Measurements from ENCODE around the gene TOMM5. TPM values are rescaled to one million over a fixed set of nuclear protein-coding genes. Genes with fewer than 3 reads are reported as not detected.

Gene TOMM5
- total RNA-seq, 1 donor from 2014 or later = 77.8 TPM

- intact Hi-C loops (cut with micrococcal nuclease) = no loop called here
- POLR2A ChIA-PET = no interaction called here
- no peaks in the 10 kb centered on the region for H3K9me3 Mint-ChIP-seq
Observed at GRCh38 chr9:37636511-37637448, 44.4 kb upstream of the TOMM5 start.

DNA sequence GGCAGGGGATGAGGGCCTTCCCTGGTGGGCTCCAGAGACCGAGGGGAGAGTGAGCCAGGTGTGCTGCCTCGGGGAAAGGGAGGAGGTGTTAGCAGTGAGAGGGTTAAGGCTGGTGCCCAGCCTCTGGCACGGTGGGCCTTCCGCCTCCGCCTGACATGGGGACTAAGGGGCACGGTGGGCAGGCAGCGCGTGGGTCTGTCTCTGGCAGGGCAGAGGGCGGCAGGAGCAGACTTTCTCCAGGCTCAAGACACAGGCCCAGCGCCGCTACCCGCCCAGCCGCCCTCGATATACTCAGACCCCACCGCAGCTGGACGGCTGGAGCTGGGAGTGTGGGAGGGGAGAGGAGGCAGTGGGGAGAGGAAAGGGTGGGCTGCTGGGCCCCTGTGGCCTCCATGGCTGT is 43.4 kb upstream of the TOMM5 start:
- DNase-seq (no peak), ATAC-seq (ENCODE audit: low read depth) (no peak)
- no peak for TF ChIP-seq CTCF (IDR thresholded peaks at IDR 0.05)
- H3K4me1 Mint-ChIP-seq = no peaks in the 10 kb centered on the region
- ChIA-PET POLR2A (no interaction called here), CTCF (no interaction called here)
- H3K4me3 Mint-ChIP-seq = no peak overlapping the region
- H3K27ac Mint-ChIP-seq = no peak overlapping the region
- no peaks in the 10 kb centered on the region for H3K36me3 Mint-ChIP-seq (ENCODE audit: low read depth)
- intact Hi-C loops (cut with micrococcal nuclease) = no loop called here
- H3K27me3 Mint-ChIP-seq = peaks cover 9% of the 10 kb centered on the region
- H3K9me3 Mint-ChIP-seq = no peaks in the 10 kb centered on the region

More at GRCh38 chr9:37636511-37637448, 44.4 kb upstream of the TOMM5 start:
- ATAC-seq (ENCODE audit: low read depth) = no peak
- Mint-ChIP-seq H3K4me1 (no peaks in the 10 kb centered on the region), H3K4me3 (no peak overlapping the region), H3K27me3 (peaks cover 9% of the 10 kb centered on the region), H3K36me3 (ENCODE audit: low read depth) (no peaks in the 10 kb centered on the region), H3K27ac (no peak overlapping the region)
- no peak for TF ChIP-seq CTCF (IDR thresholded peaks at IDR 0.05)
- CTCF ChIA-PET = no interaction called here
- no peak for DNase-seq

DNA sequence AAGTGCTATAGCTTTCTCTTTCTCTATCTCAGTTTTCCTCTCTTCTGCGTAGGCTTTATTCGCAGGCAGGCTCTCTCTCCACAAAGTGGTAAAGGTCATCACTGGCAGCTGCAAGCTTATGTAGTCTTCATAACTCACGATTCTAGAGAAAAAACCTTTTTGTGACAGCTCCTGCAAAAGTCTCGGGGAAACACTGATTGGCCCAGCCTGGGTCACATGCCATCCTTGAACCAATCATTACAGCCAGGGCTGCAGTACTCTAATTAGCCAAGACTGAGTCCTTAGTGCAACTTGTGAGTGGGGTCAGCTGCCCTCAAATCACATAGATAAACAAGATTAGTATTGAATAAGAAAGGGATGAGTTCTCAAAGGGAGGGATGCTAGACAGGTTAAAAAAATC is 40.1 kb upstream of the TOMM5 start:
- no peaks in the 10 kb centered on the region for H3K4me1 Mint-ChIP-seq
- H3K4me3 Mint-ChIP-seq = no peak overlapping the region
- CTCF ChIA-PET = no interaction called here
- no peak for DNase-seq
- peaks cover 9% of the 10 kb centered on the region for H3K27me3 Mint-ChIP-seq
- TF ChIP-seq CTCF (IDR thresholded peaks at IDR 0.05) = no peak
- intact Hi-C loops (cut with micrococcal nuclease) = no loop called here
- no peak for ATAC-seq (ENCODE audit: low read depth)
- no peaks in the 10 kb centered on the region for H3K9me3 Mint-ChIP-seq
- no peak overlapping the region for H3K27ac Mint-ChIP-seq
- no peaks in the 10 kb centered on the region for H3K36me3 Mint-ChIP-seq (ENCODE audit: low read depth)
- POLR2A ChIA-PET = no interaction called here

DNA sequence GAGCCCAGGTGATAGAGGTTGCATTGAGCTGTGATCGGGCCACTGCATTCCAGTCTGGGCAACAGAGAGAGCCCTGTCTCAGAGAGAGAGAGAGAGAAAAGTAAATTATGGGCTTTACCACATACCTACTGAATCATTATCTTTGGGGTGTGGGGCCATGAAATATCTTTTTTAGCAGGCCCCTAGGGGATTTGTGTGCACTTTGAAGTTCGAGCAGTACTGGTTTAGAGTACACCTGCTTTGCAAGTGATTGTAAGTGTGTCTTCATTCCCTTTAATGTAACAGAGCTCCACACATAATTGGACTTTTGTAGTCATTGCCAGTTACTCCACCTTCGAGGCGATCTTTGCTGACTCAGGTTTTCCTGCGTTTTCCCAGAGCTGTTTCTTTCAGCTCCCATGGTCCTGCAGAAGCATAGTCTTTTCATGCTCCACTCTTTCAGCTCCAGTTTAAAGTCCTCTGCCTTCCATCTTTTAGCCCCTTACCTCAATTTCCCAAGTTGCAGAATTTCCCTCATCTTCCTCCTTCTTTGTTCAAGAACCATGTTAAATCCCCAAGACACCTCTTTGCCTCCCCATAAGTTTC is 34.4 kb upstream of the TOMM5 start:
- no peak overlapping the region for H3K4me3 Mint-ChIP-seq
- no peaks in the 10 kb centered on the region for H3K4me1 Mint-ChIP-seq
- TF ChIP-seq CTCF (IDR thresholded peaks at IDR 0.05) = no peak
- POLR2A ChIA-PET = interaction anchor here (0.7 kb wide), 1 partner anchor 17 kb away, joined by 7 read pairs; no protein-coding TSS in a partner anchor
- no peaks in the 10 kb centered on the region for H3K9me3 Mint-ChIP-seq
- H3K27ac Mint-ChIP-seq = no peak overlapping the region
- H3K36me3 Mint-ChIP-seq (ENCODE audit: low read depth) = no peaks in the 10 kb centered on the region
- no peak for DNase-seq
- CTCF ChIA-PET = no interaction called here
- ATAC-seq (ENCODE audit: low read depth) = no peak
- no peaks in the 10 kb centered on the region for H3K27me3 Mint-ChIP-seq
- intact Hi-C loops (cut with micrococcal nuclease) = no loop called here

DNA sequence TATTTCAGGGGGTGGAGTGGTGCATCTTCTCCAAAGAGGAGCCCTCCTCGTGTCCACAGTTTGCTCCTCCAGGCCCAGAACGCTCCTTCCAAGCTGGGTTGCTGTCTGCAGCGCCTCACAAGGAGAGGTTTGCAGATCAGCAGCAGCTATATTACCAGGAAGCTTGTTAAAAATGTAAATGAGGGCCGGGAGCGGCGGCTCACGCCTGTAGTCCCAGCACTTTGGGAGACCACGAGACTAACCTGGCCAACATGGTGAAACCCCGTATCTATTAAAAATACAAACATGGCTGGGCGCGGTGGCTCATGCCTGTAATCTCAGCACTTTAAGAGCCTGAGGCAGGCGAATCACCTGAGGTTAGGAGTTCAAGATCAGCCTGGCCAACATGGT is 33.4 kb upstream of the TOMM5 start:
- Mint-ChIP-seq H3K27ac (no peak overlapping the region), H3K27me3 (no peaks in the 10 kb centered on the region)
- intact Hi-C loops (cut with micrococcal nuclease) = no loop called here

More for the DNA sequence above, 33.4 kb upstream of the TOMM5 start:
- no peak for TF ChIP-seq CTCF (IDR thresholded peaks at IDR 0.05)
- no peak for DNase-seq
- ATAC-seq (ENCODE audit: low read depth) = no peak
- Mint-ChIP-seq H3K36me3 (ENCODE audit: low read depth) (no peaks in the 10 kb centered on the region), H3K4me3 (no peak overlapping the region), H3K4me1 (no peaks in the 10 kb centered on the region), H3K9me3 (no peaks in the 10 kb centered on the region)
- ChIA-PET CTCF (interaction anchor here (0.7 kb wide), 1 partner anchor 30 kb away, joined by 3 read pairs; no protein-coding TSS in a partner anchor), POLR2A (no interaction called here)
